Epithelial cell of proximal tubule (primary cell): ENCODE measurements around the gene UGT8. TPM values are rescaled to one million over a fixed set of nuclear protein-coding genes. Genes with fewer than 3 reads are reported as not detected.

Source experiments
- DNase-seq: peaks from one replicate; pipeline ENCODE4 v3.0.0-alpha.2; 2011; ENCODE audit warnings: low read depth
- H3K4me3 ChIP-seq: 2 replicates; pipeline ENCODE4 v1.5.1; 2011; ENCODE audit warnings: low read depth, mild to moderate bottlenecking, low read length
- CTCF ChIP-seq: conservative IDR thresholded peaks from 2 replicates; pipeline ENCODE4 v1.5.1; 2012; ENCODE audit warnings: low read depth, mild to moderate bottlenecking, low read length
- total RNA-seq: library from RNA; depleted of rRNA; stranded (reverse); fragments of >200 nt; gene quantifications from 2 replicates; pipeline ENCODE4 v1.2.3, GENCODE V29; 2015

UGT8 gene
- total RNA-seq, 1 donor from 2014 or later: 11.6 TPM

GRCh38 chr4:114684462-114684861 is 85.9 kb downstream of the UGT8 start:
- no peak for DNase-seq
- no peak for TF ChIP-seq CTCF
- H3K4me3 ChIP-seq: no peak overlapping the region

- DNase-seq: no peak
- TF ChIP-seq CTCF: no peak
- no peak overlapping the region for H3K4me3 ChIP-seq
Observed at GRCh38 chr4:114688059-114688458, 89.5 kb downstream of the UGT8 start.

- no peak for TF ChIP-seq CTCF
- H3K4me3 ChIP-seq: no peak overlapping the region
- DNase-seq: no peak
Observed at GRCh38 chr4:114690571-114690970, 92.0 kb downstream of the UGT8 start.

GRCh38 chr4:114691865-114692264 is 93.3 kb downstream of the UGT8 start:
- no peak for DNase-seq
- TF ChIP-seq CTCF: no peak
- H3K4me3 ChIP-seq: no peak overlapping the region

GRCh38 chr4:114692958-114693357 is 94.4 kb downstream of the UGT8 start:
- no peak for DNase-seq
- TF ChIP-seq CTCF: no peak
- no peak overlapping the region for H3K4me3 ChIP-seq

GRCh38 chr4:114694770-114695169 is 96.2 kb downstream of the UGT8 start:
- DNase-seq: no peak
- no peak overlapping the region for H3K4me3 ChIP-seq
- peak; percentile 61 for TF ChIP-seq CTCF

GRCh38 chr4:114698231-114698630 is 99.6 kb downstream of the UGT8 start:
- H3K4me3 ChIP-seq: no peak overlapping the region
- TF ChIP-seq CTCF: no peak
- DNase-seq: no peak
